Immature natural killer cell (primary cell): ENCODE data around the gene ROPN1B. TPM values are rescaled to one million over a fixed set of nuclear protein-coding genes. Genes with fewer than 3 reads are reported as not detected.
"Not testable (repeated sequence)": the region's sequence is repeated elsewhere in the genome, so short reads cannot be mapped to it uniquely, and the experiment has no call there.

Experiments
- DNase-seq, 3 donors: peaks; one replicate each; pipeline ENCODE4 v3.0.0; 2022; ENCODE audit warnings: mixed read lengths in 1 of 3
- H3K27ac Mint-ChIP-seq, 6 donors: one replicate each; pipeline ENCODE4 v1.8.0; 2020; ENCODE audit warnings: mixed read lengths in 6 of 6, mild to moderate bottlenecking in 5 of 6, inconsistent platforms in 4 of 6, moderate library complexity in 3 of 6
- H3K27me3 Mint-ChIP-seq, 3 donors: one replicate each; pipeline ENCODE4 v1.8.0; 2020 to 2021; ENCODE audit warnings: low read depth in 3 of 3, mild to moderate bottlenecking in 3 of 3, mixed read lengths in 3 of 3, moderate library complexity in 3 of 3, inconsistent platforms in 1 of 3
- H3K36me3 Mint-ChIP-seq, 3 donors: one replicate each; pipeline ENCODE4 v1.8.0; 2020; ENCODE audit warnings: mixed read lengths in 3 of 3, inconsistent platforms in 2 of 3, mild to moderate bottlenecking in 2 of 3
- H3K4me1 Mint-ChIP-seq, 2 donors: one replicate each; pipeline ENCODE4 v1.8.0; 2020; ENCODE audit warnings: inconsistent platforms in 2 of 2, mild to moderate bottlenecking in 2 of 2, mixed read lengths in 2 of 2, moderate library complexity in 1 of 2
- H3K4me3 Mint-ChIP-seq, 5 donors: one replicate each; pipeline ENCODE4 v1.8.0; 2020; ENCODE audit warnings: mild to moderate bottlenecking in 5 of 5, mixed read lengths in 5 of 5, inconsistent platforms in 3 of 5, moderate library complexity in 3 of 5
- H3K9me3 Mint-ChIP-seq, 6 donors: one replicate each; pipeline ENCODE4 v1.8.0; 2020; ENCODE audit warnings: mild to moderate bottlenecking in 6 of 6, mixed read lengths in 6 of 6, inconsistent platforms in 4 of 6, moderate library complexity in 3 of 6
- polyA plus RNA-seq, 3 donors: library from polyadenylated mRNA; unstranded; fragments of 300-500 nt; fragmentation: Illumina TruSeq; gene quantifications; one replicate each; pipeline ENCODE4 v1.2.3, GENCODE V29; 2021

Gene ROPN1B
- polyA plus RNA-seq, 3 donors from 2014 or later: 0.51 TPM; not detected in 2

DNA sequence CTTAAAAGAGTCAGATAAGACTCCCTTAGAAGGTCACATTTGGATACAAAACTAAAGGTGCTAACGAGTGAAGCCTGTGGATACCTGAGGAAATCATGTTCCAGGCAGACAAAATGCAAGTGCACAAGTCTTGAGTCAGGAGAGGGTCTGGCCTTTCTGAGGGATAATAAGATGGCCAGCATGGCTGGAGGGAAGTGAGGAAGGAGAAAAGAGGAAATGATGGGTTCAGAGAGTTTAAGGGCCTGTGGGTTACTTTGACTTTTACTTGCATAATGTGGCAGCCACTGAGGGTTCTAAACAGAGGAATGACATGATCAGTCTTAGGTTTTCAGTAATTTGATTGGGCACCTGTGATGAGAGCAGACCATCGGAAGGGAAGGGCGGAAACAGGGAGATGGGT, 3.5 kb upstream of the ROPN1B start:
- Mint-ChIP-seq H3K27me3 (peaks cover 0 to 6% (median 5%) of the 10 kb centered on the region in 3 donors), H3K9me3 (peaks cover 0 to 1% (median 0%) of the 10 kb centered on the region in 6 donors), H3K36me3 (no peaks in the 10 kb centered on the region), H3K4me3 (no peak overlapping the region), H3K27ac (no peak overlapping the region), H3K4me1 (peaks cover 0 to 2% of the 10 kb centered on the region in 2 donors)
- no peak for DNase-seq

DNA sequence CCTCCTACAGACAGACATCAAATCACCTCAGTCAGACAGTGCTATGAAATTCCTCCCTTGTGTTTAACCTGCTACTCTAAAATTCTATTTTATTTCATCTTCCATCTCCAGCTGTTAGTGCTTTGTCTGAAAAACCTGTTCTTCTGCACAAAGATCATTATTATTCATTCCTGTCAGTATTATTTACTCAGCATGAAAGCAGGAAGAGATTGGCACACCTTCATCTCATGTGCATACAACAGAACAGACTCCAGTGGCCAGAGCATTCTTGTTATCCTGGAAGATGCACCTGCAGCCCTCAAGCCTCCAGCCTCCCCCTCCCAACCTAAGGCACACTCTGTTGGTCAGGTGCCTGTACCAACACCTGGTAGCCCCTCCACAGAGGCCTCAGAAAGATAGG, 1.8 kb upstream of the ROPN1B start:
- H3K4me1 Mint-ChIP-seq: peaks cover 4 to 6% of the 10 kb centered on the region in 2 donors

DNA sequence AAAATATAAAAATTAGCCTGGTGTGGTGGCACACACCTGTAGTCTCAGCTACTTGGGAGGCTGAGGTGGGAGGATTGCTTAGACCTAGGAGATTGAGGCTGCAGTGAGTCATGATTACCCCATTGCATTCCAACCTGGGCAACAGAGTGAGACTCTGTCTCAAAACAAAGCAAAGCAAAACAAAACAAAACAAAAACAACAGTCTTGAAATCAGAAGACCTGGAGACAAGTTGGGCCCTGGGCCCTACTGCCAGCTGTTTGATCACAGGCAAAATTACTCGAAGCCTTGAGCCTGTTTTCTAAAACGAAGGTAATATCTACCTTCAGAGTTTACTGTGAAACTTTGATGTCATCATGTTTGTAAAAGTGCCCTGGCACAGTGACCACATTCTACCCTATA, 857 bp upstream of the ROPN1B start:
- Mint-ChIP-seq H3K4me3 (peak overlapping the region in 2 of 5 donors; percentile 21 to 37), H3K27me3 (peaks cover 7 to 12% (median 8%) of the 10 kb centered on the region in 3 donors)
- not testable (repeated sequence) for H3K9me3 Mint-ChIP-seq, H3K4me1 Mint-ChIP-seq, DNase-seq, H3K36me3 Mint-ChIP-seq, H3K27ac Mint-ChIP-seq

More for the DNA sequence above, 1.8 kb upstream of the ROPN1B start:
- H3K27me3 Mint-ChIP-seq: peaks cover 5 to 12% (median 8%) of the 10 kb centered on the region in 3 donors
- H3K27ac Mint-ChIP-seq: no peak overlapping the region
- no peaks in the 10 kb centered on the region for H3K36me3 Mint-ChIP-seq
- H3K4me3 Mint-ChIP-seq: no peak overlapping the region
- DNase-seq: no peak
- peaks cover 0 to 1% (median 0%) of the 10 kb centered on the region in 6 donors for H3K9me3 Mint-ChIP-seq

DNA sequence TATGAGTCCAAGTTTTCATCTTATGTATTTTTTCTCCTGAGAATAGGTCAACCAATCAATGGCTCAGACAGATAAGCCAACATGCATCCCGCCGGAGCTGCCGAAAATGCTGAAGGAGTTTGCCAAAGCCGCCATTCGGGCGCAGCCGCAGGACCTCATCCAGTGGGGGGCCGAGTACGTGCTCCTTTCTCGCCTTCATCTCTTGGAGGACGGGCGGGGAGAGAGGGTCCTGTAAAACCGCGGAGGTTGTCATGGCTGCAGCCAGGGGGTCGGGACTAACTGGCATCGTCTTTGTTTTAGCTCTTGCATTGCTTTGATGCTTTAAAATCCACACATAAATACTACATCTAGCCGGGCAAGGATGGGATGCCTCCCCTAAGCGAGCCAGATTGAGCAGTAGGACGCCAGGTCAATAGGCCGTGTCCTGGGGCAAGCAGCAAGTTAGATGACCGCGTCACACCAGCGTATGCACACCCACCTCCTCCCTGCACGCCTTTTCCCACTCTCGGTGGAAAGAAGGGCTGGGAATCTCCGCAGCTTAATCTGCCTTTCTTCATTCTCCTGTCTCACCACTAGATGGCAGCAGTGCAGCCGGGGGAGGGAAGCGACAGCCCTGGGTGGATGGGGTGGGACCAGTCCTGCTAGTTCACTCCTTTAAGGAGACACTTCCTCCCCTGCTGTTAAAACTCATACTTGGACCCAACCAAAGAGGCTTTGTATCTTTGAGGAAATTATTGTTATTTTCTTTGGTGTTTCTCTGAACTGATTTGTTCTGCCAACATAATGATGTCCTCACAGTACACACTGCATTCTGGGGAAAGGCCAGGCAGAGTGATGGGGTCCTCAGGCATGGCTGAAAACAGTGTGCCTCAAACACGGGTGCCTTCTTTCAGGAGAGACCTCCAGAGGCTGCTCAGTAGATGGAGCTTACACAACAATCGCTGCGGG, 3.3 kb downstream of the ROPN1B start:
- Mint-ChIP-seq H3K27ac (peak overlapping the region in 1 of 6 donors; percentile 0), H3K4me3 (peak overlapping the region in 4 of 5 donors; percentile 4 to 62 (median 34))
- not testable (repeated sequence) for H3K4me1 Mint-ChIP-seq, H3K27me3 Mint-ChIP-seq, H3K36me3 Mint-ChIP-seq, H3K9me3 Mint-ChIP-seq
- peak; percentile 27 to 48 (median 35) for DNase-seq

DNA sequence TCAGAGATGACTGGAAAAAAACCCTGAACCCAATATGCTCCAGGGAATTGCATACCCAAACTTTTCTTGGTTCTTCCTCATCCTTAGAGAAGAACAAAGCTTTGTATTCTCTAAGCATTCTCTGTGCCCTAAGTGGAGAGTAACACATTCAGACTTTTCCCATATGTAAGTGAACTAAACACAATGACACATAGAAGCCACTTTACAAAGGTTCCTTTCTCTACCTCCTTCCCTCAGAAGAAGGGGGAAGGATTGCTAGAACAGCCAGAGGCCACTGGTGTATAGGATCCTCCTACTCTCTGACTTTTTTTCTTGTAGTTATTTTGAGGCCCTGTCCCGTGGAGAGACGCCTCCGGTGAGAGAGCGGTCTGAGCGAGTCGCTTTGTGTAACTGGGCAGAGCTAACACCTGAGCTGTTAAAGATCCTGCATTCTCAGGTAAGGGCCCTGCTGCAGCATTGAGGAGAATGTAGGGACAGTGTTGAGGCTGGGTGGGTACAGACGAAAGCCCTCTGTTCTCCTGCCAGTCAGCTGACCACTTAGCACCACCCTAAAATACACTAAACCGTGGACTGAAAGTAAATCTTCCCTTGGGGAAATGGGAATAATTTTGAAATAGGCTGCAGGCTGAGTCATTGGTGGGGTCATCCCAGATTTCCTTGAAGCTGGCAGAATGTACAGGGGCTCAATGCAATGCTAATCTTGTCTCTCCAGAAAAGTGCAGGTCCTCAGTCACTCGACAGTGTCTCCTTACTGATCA, 6.4 kb downstream of the ROPN1B start:
- not testable (repeated sequence) for H3K27ac Mint-ChIP-seq, H3K9me3 Mint-ChIP-seq, H3K36me3 Mint-ChIP-seq, H3K27me3 Mint-ChIP-seq, H3K4me3 Mint-ChIP-seq, DNase-seq, H3K4me1 Mint-ChIP-seq

DNA sequence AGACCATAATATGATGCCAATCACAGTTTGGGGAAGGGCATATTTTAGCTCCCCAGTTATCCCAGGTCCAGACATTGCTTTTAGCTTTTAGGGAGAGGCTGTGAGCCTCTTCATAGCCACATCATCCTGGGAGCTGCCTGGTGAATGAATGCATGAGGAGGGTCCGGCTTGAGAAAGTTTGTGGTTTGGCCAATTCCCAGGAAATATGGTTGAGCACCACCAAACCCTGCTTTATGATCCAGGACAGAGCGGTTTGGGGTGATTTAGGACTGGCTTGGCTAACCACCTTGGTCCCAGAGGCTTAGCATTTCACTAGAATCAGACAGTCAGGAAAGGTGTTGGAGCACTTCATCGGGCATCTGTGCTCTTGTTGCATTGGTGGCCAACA, 7.0 kb downstream of the ROPN1B start:
- not testable (repeated sequence) for H3K9me3 Mint-ChIP-seq, H3K4me3 Mint-ChIP-seq, H3K27me3 Mint-ChIP-seq, H3K27ac Mint-ChIP-seq, H3K4me1 Mint-ChIP-seq, DNase-seq
- peaks cover 0 to 12% (median 4%) of the 10 kb centered on the region in 3 donors for H3K36me3 Mint-ChIP-seq

DNA sequence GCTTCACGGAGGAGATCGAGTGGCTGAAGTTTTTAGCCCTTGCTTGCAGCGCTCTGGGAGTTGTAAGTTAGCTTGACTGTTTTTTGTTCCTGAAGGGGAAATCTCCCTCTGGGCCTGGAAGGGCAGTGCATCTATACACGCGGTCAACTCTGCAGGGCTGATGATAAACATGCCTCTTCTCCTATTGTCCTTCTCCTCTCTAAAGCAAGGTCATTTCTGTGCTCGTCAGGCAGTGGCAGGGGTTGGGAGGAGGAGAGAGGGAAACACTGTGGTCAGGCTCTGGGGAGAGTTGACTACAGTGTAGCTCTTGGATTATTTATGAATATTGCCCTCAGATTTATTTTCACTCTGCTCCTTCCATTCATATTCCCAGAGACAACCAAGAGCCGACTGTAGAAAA, 8.1 kb downstream of the ROPN1B start:
- not testable (repeated sequence) for H3K27ac Mint-ChIP-seq, DNase-seq, H3K4me1 Mint-ChIP-seq, H3K4me3 Mint-ChIP-seq, H3K9me3 Mint-ChIP-seq, H3K27me3 Mint-ChIP-seq
- H3K36me3 Mint-ChIP-seq: peaks cover 0 to 12% (median 4%) of the 10 kb centered on the region in 3 donors

DNA sequence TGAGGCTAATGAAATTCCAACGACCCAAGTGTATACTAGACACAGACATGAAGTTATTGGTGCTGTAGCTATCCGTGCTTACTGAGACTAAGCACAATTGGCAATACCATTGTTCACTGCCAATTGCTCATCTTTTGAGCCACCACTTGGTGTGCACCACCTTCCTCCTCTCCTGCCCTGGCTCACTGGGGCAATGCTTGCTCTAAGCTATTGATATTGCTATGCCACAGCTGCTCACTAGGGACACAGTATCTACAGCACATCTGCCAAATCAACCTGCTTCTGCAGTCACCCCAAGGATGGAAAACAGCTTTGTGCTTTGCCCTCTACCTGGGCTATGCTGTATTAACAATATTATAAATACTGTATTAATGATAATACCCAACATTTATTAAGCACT, 16.0 kb downstream of the ROPN1B start:
- DNase-seq, H3K9me3 Mint-ChIP-seq, H3K4me3 Mint-ChIP-seq, H3K27me3 Mint-ChIP-seq, H3K36me3 Mint-ChIP-seq, H3K27ac Mint-ChIP-seq: not testable (repeated sequence)
- peaks cover 0 to 10% of the 10 kb centered on the region in 2 donors for H3K4me1 Mint-ChIP-seq

DNA sequence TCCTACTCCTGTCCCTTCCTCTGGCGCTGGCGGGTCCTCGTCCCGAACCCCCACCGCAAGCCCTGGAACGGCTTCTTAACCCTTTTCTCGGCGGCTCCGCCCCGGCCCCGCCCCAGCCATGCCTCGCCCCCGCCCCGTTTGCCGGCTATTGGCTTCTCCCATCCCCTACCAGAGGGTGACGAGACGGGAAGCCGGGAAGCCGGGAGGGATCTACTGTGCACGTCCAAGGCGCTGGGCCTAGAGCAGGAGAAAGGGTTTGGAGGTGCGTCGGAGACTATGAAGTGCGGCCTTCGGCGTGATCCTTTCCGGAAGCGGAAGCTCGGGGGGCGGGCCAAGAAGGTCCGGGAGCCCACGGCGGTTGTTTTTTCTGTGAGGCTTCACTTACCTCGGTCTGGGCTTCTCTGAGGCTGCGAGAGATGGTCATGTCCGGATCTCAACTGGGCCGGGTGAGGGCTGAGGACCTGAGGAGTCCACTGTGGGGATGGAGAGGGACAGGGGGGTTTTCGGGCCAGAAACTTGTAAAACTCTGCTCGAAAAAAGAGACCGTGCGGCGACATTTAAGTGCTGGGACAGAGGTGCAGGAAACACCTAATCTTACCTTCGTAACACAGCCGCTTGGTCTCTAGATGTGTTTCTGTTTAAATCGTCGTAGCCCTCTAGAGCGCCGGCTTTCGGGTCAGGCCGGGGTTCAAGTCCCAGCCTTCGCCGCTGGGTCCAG, 21.4 kb downstream of the ROPN1B start:
- Mint-ChIP-seq H3K27ac (peak overlapping the region in 5 of 6 donors; percentile 87 to 99 (median 97)), H3K27me3 (peaks cover 2 to 6% (median 4%) of the 10 kb centered on the region in 3 donors), H3K36me3 (peaks cover 0 to 4% (median 0%) of the 10 kb centered on the region in 3 donors), H3K4me3 (peak overlapping the region; percentile 52 to 100 (median 98)), H3K4me1 (peaks cover 0 to 24% of the 10 kb centered on the region in 2 donors), H3K9me3 (peaks cover 0 to 4% (median 0%) of the 10 kb centered on the region in 6 donors)
- peak in 2 of 3 donors; percentile 66 to 76 for DNase-seq

DNA sequence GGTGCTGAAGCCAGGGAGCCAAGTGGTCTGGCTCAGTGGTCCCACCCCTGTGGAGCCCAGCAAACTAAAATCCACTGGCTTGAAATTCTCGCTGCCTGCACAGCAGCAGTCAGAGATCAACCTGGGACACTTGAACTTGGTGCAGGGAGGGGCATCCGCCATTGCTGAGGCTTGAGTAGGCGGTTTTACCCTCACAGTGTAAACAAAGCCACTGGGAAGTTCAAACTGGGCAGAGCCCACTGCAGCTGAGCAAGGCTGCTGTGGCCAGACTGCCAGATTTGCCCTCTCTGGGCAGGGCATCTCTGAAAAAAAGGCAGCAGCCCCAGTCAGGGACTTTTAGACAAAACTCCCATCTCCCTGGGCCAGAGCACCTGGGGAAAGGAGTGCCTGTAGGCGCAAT, 27.8 kb downstream of the ROPN1B start:
- H3K27me3 Mint-ChIP-seq: peaks cover 4 to 15% (median 6%) of the 10 kb centered on the region in 3 donors
- not testable (repeated sequence) for H3K4me3 Mint-ChIP-seq, H3K4me1 Mint-ChIP-seq, H3K27ac Mint-ChIP-seq, H3K36me3 Mint-ChIP-seq, DNase-seq
- H3K9me3 Mint-ChIP-seq: peaks cover 0 to 23% (median 17%) of the 10 kb centered on the region in 6 donors

DNA sequence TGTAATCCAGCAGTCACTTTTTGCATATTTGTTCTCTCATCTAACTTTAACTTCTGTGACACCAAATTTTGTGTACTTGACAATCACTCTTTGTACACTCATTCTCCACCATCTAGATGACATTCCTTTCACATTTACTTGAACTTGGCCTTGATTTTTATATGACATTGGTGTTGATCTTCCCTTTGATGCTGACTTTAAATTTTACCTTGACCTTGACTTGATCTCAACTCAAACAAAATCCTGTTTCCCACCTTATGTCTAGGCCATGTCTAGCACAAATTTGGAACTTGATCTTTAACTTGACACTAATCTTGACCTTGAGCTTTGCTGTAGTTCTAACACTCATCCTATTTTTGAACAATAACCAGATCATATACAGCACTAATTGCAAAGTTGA, 33.2 kb downstream of the ROPN1B start:
- Mint-ChIP-seq H3K27me3 (peaks cover 2 to 13% (median 10%) of the 10 kb centered on the region in 3 donors), H3K27ac (no peak overlapping the region), H3K9me3 (peaks cover 0 to 27% (median 20%) of the 10 kb centered on the region in 6 donors), H3K4me1 (no peaks in the 10 kb centered on the region), H3K36me3 (peaks cover 6 to 13% (median 9%) of the 10 kb centered on the region in 3 donors), H3K4me3 (no peak overlapping the region)
- no peak for DNase-seq

DNA sequence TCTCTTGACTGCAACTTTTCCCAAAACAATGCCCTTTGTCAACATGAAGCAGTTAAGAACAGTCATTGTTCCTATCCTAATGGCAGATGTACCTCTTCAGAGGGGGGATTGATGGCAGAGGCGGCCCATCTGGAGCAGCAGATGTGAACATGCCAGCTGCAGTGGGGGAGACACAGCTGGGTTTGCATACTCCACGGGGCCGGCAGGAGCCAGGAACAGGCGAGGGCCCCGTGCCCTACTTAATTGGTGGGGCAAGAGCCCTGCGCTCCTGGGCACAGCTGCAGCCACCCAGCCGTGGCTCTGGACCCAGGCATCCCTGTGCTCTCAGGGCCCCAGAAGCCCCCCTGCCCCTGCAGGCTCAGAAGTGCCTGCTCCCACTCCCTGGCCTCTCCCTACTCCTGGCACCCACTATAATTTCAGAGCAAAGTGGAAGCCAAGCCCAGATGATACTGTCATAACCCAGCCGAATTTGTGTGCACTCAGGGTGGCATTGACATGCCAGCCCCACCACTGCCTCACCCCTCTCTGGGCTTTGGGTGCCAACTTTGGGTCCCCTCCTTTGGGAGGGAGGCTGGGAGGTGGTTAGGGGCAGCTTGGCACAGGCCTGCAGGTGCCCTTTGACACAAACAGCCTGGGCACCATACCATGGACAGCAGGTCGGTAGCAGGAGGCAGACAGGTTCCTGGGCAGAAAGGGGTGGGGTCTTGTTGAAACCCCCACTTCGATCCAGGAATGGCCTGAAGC, 34.6 kb downstream of the ROPN1B start:
- DNase-seq: no peak
- H3K27me3 Mint-ChIP-seq: peaks cover 0 to 10% (median 7%) of the 10 kb centered on the region in 3 donors
- H3K27ac Mint-ChIP-seq: no peak overlapping the region
- H3K9me3 Mint-ChIP-seq: peaks cover 0 to 19% (median 14%) of the 10 kb centered on the region in 6 donors
- H3K36me3 Mint-ChIP-seq: peaks cover 12 to 24% (median 20%) of the 10 kb centered on the region in 3 donors
- no peak overlapping the region for H3K4me3 Mint-ChIP-seq
- H3K4me1 Mint-ChIP-seq: no peaks in the 10 kb centered on the region

DNA sequence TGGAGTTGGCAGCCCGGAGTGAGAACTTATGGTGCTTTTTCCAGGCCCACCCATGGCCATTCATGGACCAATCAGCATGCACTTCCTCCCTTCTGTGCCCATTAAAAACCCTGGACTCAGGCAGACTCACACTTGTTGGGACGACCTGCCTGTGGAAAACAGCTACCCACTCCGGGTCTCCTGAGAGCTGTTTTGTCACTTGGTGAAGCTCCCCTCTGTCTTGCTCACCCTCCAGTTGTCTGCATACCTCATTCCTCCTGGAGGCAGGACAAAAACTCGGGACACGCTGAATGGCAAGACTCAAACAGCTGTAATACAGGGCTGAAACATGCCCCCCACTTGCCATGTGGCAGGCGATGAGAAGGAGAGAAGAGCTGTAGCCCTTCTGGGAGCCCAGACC, 35.2 kb downstream of the ROPN1B start:
- H3K9me3 Mint-ChIP-seq: peaks cover 0 to 15% (median 9%) of the 10 kb centered on the region in 6 donors
- H3K4me3 Mint-ChIP-seq: no peak overlapping the region
- peaks cover 16 to 30% (median 24%) of the 10 kb centered on the region in 3 donors for H3K36me3 Mint-ChIP-seq
- H3K27me3 Mint-ChIP-seq: peaks cover 0 to 9% (median 4%) of the 10 kb centered on the region in 3 donors
- no peaks in the 10 kb centered on the region for H3K4me1 Mint-ChIP-seq
- DNase-seq: no peak
- no peak overlapping the region for H3K27ac Mint-ChIP-seq
